ENCODE measurements around the gene HCRTR1.

The HCRTR1 gene

DNA sequence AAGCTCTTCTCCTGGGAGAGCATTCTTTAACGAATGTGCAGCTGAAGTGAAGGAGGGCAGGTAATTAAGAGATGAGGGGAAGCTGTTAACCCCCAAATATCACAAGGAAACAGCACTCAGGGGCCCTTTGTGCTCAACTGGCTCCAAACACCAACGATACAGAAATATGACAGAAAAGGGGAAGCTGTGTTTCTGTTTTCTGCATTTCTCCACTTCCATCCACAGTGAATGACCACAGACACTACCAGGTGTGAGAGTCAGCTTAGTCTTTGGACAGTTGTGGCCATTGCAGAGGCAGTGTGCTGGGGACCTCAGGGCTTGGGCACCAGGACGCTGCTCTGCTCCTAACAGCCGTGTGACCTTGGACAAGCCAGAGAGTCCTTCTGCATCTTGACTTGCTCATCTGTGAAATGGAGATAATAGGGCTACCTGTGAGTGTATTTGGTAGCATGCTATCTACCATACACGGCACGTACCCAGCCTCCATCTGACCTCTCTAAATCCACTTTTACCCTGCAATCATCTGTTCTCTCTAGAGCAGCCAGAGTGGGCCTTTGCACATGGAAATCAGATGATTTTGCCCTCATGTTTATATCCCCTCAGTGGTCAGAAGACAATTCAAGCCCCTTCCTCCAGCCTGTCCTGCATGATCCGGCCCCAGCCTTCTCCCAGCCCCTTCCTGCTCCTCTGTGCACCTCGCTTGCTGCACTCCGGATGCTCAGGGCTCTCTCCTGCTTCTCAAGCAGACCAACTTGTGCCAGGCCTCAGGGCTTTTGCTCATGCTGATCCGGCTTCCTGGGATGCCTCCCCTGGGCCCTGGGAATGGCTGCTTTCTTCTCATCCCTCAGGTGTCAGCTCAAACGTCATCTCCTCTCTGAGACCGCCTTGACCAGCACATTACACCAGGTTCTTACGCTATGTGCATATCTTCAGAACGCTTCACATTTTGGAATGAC is 45.9 kb upstream of the HCRTR1 start:
- TF ChIP-seq CTCF (IDR thresholded peaks at IDR 0.05) = no peak
- H3K27ac ChIP-seq = peak overlapping the region; percentile 49 to 98
- H3K4me3 ChIP-seq = no peak overlapping the region
- DNase-seq (ENCODE audit: low spot score) = no peak

GRCh38 chr1:31572323-31573104 is 45.0 kb upstream of the HCRTR1 start:
- peak overlapping the region; percentile 98 to 99 for H3K27ac ChIP-seq
- no peak for TF ChIP-seq CTCF (IDR thresholded peaks at IDR 0.05)
- H3K4me3 ChIP-seq = no peak overlapping the region
- no peak for DNase-seq (ENCODE audit: low spot score)

DNA sequence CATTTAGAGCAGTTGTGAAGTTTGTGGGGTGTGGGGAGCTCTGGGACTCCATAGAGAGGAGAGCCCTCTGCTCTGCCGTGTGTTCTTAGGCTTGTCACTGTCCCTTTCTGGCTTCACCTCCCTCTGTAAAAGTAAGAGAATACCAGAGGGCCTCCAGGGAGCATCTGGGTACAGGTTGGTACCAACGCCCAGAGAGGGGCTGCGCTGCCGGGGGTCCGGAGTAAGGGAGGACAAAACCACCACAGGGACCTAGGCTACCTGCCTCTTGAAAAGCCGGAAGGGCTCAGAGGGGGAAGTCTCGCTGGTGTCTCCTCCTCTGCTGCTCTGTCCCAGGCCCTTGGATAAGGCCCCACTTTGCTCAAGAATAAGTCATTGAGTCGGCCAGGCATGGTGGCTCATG is 44.2 kb upstream of the HCRTR1 start:
- no peak overlapping the region for H3K4me3 ChIP-seq
- no peak for TF ChIP-seq CTCF (IDR thresholded peaks at IDR 0.05)
- DNase-seq (ENCODE audit: low spot score) = no peak
- H3K27ac ChIP-seq = peak overlapping the region; percentile 98 to 99

- DNase-seq (ENCODE audit: low spot score) = no peak
- peak overlapping the region; percentile 39 for H3K4me3 ChIP-seq
- TF ChIP-seq CTCF (IDR thresholded peaks at IDR 0.05) = no peak
Observed at GRCh38 chr1:31574749-31575368, 42.6 kb upstream of the HCRTR1 start.

GRCh38 chr1:31575369-31576140 is 41.9 kb upstream of the HCRTR1 start:
- peak; percentile 75 for DNase-seq (ENCODE audit: low spot score)
- H3K27ac ChIP-seq = peak overlapping the region; percentile 98 to 99

More at GRCh38 chr1:31574749-31575368, 42.6 kb upstream of the HCRTR1 start:
- H3K27ac ChIP-seq = peak overlapping the region; percentile 98 to 99

More at GRCh38 chr1:31575369-31576140, 41.9 kb upstream of the HCRTR1 start:
- TF ChIP-seq CTCF (IDR thresholded peaks at IDR 0.05) = no peak
- H3K4me3 ChIP-seq = peak overlapping the region; percentile 91

Data from coronary artery (tissue), 2 donors.